GM23338 (cell line): ENCODE measurements around the gene SELENOO. TPM values are rescaled to one million over a fixed set of nuclear protein-coding genes. Genes with fewer than 3 reads are reported as not detected.
"Not testable (repeated sequence)": the region's sequence is repeated elsewhere in the genome, so short reads cannot be mapped to it uniquely, and the experiment has no call there.

Source experiments
- ATAC-seq: fragments of 200-7000 bp; cut with Tn5 transposase; 3 replicates; pipeline ENCODE4 v1.9.1; 2020
- DNase-seq: peaks from one replicate; pipeline ENCODE4 v3.0.0-alpha.2; 2015; ENCODE audit warnings: low spot score
- H2AFZ ChIP-seq: fragments of 200-600 bp; sonication (generic); 2 replicates; pipeline ENCODE4 v1.8.0; 2016; ENCODE audit warnings: antibody characterized with exemption, mild to moderate bottlenecking, moderate library complexity
- H3F3A ChIP-seq: fragments of 200-600 bp; sonication (generic); replicated peaks from 2 replicates; pipeline ENCODE4 v1.8.0; 2017; ENCODE audit warnings: antibody characterized with exemption, mixed run types, low read depth
- H3K27ac ChIP-seq: fragments of 200-600 bp; sonication (generic); 2 replicates; pipeline ENCODE4 v1.6.1; 2016; ENCODE audit warnings: low read depth
- H3K27me3 ChIP-seq: fragments of 200-600 bp; sonication (generic); 2 replicates; pipeline ENCODE4 v1.8.0; 2016; ENCODE audit warnings: mild to moderate bottlenecking, mixed run types, moderate library complexity; ENCODE audit not compliant: insufficient read depth
- H3K36me3 ChIP-seq: fragments of 200-600 bp; sonication (generic); 2 replicates; pipeline ENCODE4 v1.8.0; 2016; ENCODE audit warnings: mild to moderate bottlenecking; ENCODE audit not compliant: insufficient read depth
- H3K4me1 ChIP-seq: fragments of 200-600 bp; sonication (generic); 2 replicates; pipeline ENCODE4 v1.8.0; 2016; ENCODE audit warnings: mild to moderate bottlenecking, moderate library complexity; ENCODE audit not compliant: insufficient read depth
- H3K4me2 ChIP-seq: fragments of 200-600 bp; sonication (generic); 2 replicates; pipeline ENCODE4 v1.7.1; 2017; ENCODE audit warnings: mixed run types
- H3K4me3 ChIP-seq: fragments of 200-600 bp; sonication (generic); 2 replicates; pipeline ENCODE4 v1.6.1; 2016; ENCODE audit warnings: mixed run types
- H3K79me2 ChIP-seq: fragments of 200-600 bp; sonication (generic); replicated peaks from 2 replicates; pipeline ENCODE4 v1.8.0; 2017; ENCODE audit warnings: mild to moderate bottlenecking; ENCODE audit not compliant: insufficient read depth
- H3K9me2 ChIP-seq: fragments of 200-600 bp; sonication (generic); 2 replicates; pipeline ENCODE4 v1.8.0; 2017; ENCODE audit not compliant: insufficient read depth
- H4K20me1 ChIP-seq: fragments of 200-600 bp; sonication (generic); replicated peaks from 2 replicates; pipeline ENCODE4 v1.8.0; 2017; ENCODE audit warnings: mild to moderate bottlenecking; ENCODE audit not compliant: insufficient read depth
- H3K27ac Mint-ChIP-seq: 2 replicates; pipeline ENCODE4 v1.8.0; 2020; ENCODE audit warnings: inconsistent platforms, mild to moderate bottlenecking, moderate library complexity, mixed read lengths
- H3K27me3 Mint-ChIP-seq: 3 replicates; pipeline ENCODE4 v1.8.0; 2022; ENCODE audit warnings: low read depth, mild to moderate bottlenecking, moderate library complexity, mixed read lengths, inconsistent platforms; ENCODE audit not compliant: insufficient read depth, poor library complexity
- H3K36me3 Mint-ChIP-seq: 3 replicates; pipeline ENCODE4 v1.8.0; 2021; ENCODE audit warnings: low read depth, mild to moderate bottlenecking, inconsistent platforms, moderate library complexity, mixed read lengths
- H3K4me1 Mint-ChIP-seq: 3 replicates; pipeline ENCODE4 v1.8.0; 2020; ENCODE audit warnings: mild to moderate bottlenecking, inconsistent platforms, mixed read lengths
- H3K4me3 Mint-ChIP-seq: 3 replicates; pipeline ENCODE4 v1.8.0; 2021; ENCODE audit warnings: moderate library complexity, mild to moderate bottlenecking, inconsistent platforms, mixed read lengths
- H3K9me3 Mint-ChIP-seq: 3 replicates; pipeline ENCODE4 v1.8.0; 2020; ENCODE audit warnings: moderate library complexity, mild to moderate bottlenecking, inconsistent platforms, mixed read lengths
- CREB1 ChIP-seq: fragments of 250-450 bp; sonication (Bioruptor Pico); IDR thresholded peaks from 2 replicates; pipeline ENCODE4 v1.5.0; 2020; ENCODE audit warnings: low read depth, mild to moderate bottlenecking, moderate library complexity
- EZH2 ChIP-seq: fragments of 200-600 bp; sonication (generic); IDR thresholded peaks from one replicate; pipeline ENCODE4 v1.8.0; 2017; ENCODE audit warnings: antibody characterized with exemption, mild to moderate bottlenecking, low read depth; ENCODE audit not compliant: unreplicated experiment
- EZH2phosphoT487 ChIP-seq: fragments of 200-600 bp; sonication (generic); IDR thresholded peaks from one replicate; pipeline ENCODE4 v1.8.1; 2018; ENCODE audit warnings: antibody characterized with exemption; ENCODE audit not compliant: unreplicated experiment
- JUNB ChIP-seq: IDR thresholded peaks from one replicate; pipeline ENCODE4 v1.6.1; 2016; ENCODE audit warnings: antibody characterized with exemption; ENCODE audit not compliant: unreplicated experiment
- NANOG ChIP-seq: IDR thresholded peaks from 2 replicates; pipeline ENCODE4 v1.6.1; 2016; ENCODE audit warnings: antibody characterized with exemption, borderline replicate concordance
- STAT1 ChIP-seq: IDR thresholded peaks from one replicate; pipeline ENCODE4 v1.6.1; 2016; ENCODE audit warnings: antibody characterized with exemption; ENCODE audit not compliant: unreplicated experiment
- polyA plus RNA-seq: library from polyadenylated mRNA; unstranded; fragments of >200 nt; fragmentation: Nextera tagmentation; extraction: Ambion mirVana; gene quantifications from 2 replicates; pipeline ENCODE4 v1.2.1, GENCODE V29; 2016
- total RNA-seq: library from RNA; depleted of rRNA; stranded (reverse); fragments of >200 nt; shearing (Covaris generic); gene quantifications from 2 replicates; pipeline ENCODE4 v1.2.3, GENCODE V29; 2014
- TF ChIP-seq, protein P1 (sequence below): IDR thresholded peaks from one replicate; pipeline ENCODE4 v1.6.1; 2018; ENCODE audit warnings: antibody characterized with exemption; ENCODE audit not compliant: unreplicated experiment
- TF ChIP-seq, protein P2 (sequence below), 2 experiments: fragments of 200-600 bp in 1 of 2; sonication (generic) in 1 of 2; conservative IDR thresholded peaks; 2 replicates each; pipeline versions ENCODE4 v1.5.1 to v1.6.1; 2016 to 2017; ENCODE audit warnings: antibody characterized with exemption in 2 of 2, low read depth in 2 of 2, mild to moderate bottlenecking in 2 of 2, moderate library complexity in 1 of 2

Gene SELENOO
- total and polyA plus RNA-seq, 2 experiments from 2014 or later = 6.8 to 21.3 TPM

GRCh38 chr22:50165436-50166123 lies 35.2 kb upstream of the SELENOO start (continued):
- TF ChIP-seq, protein P1, sequence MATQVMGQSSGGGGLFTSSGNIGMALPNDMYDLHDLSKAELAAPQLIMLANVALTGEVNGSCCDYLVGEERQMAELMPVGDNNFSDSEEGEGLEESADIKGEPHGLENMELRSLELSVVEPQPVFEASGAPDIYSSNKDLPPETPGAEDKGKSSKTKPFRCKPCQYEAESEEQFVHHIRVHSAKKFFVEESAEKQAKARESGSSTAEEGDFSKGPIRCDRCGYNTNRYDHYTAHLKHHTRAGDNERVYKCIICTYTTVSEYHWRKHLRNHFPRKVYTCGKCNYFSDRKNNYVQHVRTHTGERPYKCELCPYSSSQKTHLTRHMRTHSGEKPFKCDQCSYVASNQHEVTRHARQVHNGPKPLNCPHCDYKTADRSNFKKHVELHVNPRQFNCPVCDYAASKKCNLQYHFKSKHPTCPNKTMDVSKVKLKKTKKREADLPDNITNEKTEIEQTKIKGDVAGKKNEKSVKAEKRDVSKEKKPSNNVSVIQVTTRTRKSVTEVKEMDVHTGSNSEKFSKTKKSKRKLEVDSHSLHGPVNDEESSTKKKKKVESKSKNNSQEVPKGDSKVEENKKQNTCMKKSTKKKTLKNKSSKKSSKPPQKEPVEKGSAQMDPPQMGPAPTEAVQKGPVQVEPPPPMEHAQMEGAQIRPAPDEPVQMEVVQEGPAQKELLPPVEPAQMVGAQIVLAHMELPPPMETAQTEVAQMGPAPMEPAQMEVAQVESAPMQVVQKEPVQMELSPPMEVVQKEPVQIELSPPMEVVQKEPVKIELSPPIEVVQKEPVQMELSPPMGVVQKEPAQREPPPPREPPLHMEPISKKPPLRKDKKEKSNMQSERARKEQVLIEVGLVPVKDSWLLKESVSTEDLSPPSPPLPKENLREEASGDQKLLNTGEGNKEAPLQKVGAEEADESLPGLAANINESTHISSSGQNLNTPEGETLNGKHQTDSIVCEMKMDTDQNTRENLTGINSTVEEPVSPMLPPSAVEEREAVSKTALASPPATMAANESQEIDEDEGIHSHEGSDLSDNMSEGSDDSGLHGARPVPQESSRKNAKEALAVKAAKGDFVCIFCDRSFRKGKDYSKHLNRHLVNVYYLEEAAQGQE = no peak
- TF ChIP-seq STAT1 = no peak
- TF ChIP-seq EZH2phosphoT487 = no peak
- TF ChIP-seq, protein P2, sequence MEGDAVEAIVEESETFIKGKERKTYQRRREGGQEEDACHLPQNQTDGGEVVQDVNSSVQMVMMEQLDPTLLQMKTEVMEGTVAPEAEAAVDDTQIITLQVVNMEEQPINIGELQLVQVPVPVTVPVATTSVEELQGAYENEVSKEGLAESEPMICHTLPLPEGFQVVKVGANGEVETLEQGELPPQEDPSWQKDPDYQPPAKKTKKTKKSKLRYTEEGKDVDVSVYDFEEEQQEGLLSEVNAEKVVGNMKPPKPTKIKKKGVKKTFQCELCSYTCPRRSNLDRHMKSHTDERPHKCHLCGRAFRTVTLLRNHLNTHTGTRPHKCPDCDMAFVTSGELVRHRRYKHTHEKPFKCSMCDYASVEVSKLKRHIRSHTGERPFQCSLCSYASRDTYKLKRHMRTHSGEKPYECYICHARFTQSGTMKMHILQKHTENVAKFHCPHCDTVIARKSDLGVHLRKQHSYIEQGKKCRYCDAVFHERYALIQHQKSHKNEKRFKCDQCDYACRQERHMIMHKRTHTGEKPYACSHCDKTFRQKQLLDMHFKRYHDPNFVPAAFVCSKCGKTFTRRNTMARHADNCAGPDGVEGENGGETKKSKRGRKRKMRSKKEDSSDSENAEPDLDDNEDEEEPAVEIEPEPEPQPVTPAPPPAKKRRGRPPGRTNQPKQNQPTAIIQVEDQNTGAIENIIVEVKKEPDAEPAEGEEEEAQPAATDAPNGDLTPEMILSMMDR (conservative IDR thresholded peaks at IDR 0.05; ENCODE audit: low read depth in 2 of 2) = no peak
- no peak for TF ChIP-seq JUNB

DNA sequence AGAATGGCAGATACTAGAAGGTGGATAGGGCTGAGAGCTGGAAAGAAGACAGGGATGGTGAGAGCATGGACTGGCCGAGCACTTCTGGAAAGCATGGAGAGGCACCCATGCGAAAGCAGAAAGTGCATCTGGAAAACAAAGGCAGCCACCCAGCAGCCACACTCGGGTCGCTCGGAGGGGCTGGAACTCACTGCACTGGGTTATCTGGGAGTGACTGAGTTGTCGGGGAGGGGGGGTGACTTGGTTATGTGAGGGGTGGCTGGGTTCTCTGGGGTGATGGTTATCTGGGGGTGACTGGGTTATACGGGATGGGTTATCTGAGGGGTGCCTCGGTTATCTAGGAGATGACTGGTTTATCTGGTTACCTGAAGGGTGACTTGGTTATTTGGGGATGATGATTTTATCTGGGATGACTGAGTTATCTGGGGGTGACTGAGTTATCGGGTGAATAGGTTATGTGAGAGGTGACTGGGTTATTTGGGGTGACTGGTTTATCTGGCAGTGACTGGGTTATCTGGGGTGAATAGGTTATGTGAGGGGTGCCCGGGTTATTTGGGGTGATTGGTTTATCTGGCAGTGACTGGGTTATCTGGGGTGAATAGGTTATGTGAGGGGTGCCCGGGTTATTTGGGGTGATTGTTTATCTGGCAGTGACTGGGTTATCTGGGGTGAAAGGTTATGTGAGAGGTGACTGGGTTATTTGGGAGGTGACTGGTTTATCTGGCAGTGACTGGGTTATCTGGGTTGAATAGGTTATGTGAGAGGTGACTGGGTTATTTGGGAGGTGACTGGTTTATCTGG lies 32.9 kb upstream of the SELENOO start:
- no peak for ATAC-seq
- H3K79me2 ChIP-seq = no peaks in the 10 kb centered on the region
- H3K9me2 ChIP-seq = no peaks in the 10 kb centered on the region
- no peaks in the 10 kb centered on the region for H4K20me1 ChIP-seq
- H3K9me3 Mint-ChIP-seq = no peaks in the 10 kb centered on the region; the same call in 2 of the 3 replicates
- DNase-seq = no peak
- no peak overlapping the region for H3K27ac Mint-ChIP-seq
- H3K36me3 Mint-ChIP-seq = no peaks in the 10 kb centered on the region
- no peaks in the 10 kb centered on the region for H3K36me3 ChIP-seq
- H3K4me1 ChIP-seq = 0 out of 2 replicates have a peak, but pooled peaks cover 7% of the 10 kb centered on the region
- H3K27me3 ChIP-seq = peaks cover 24% of the 10 kb centered on the region
- H2AFZ ChIP-seq = no peak overlapping the region
- H3K4me2 ChIP-seq = no peak overlapping the region
- H3K4me3 Mint-ChIP-seq = no peak overlapping the region
- no peak overlapping the region for H3K27ac ChIP-seq
- TF ChIP-seq NANOG (no peak), EZH2 (no peak), JUNB (no peak), STAT1 (no peak), CREB1 (CRISPR knock-in tag) (no peak)
- TF ChIP-seq, protein P2 (conservative IDR thresholded peaks at IDR 0.05; ENCODE audit: low read depth in 2 of 2) = no peak
- peaks cover 35% of the 10 kb centered on the region for H3K27me3 Mint-ChIP-seq
- H3F3A ChIP-seq = no peaks in the 10 kb centered on the region
- peaks cover 3% of the 10 kb centered on the region for H3K4me1 Mint-ChIP-seq
- H3K4me3 ChIP-seq = no peak overlapping the region

- H3K27ac Mint-ChIP-seq, H3F3A ChIP-seq, H2AFZ ChIP-seq, ATAC-seq, H3K27ac ChIP-seq, H3K79me2 ChIP-seq, H3K4me1 Mint-ChIP-seq, H3K9me3 Mint-ChIP-seq, H3K9me2 ChIP-seq, DNase-seq, H3K36me3 ChIP-seq, H3K4me1 ChIP-seq, H4K20me1 ChIP-seq, H3K36me3 Mint-ChIP-seq: not testable (repeated sequence)
- Histone ChIP-seq H3K4me2 (peak overlapping the region; percentile 79), H3K4me3 (peak overlapping the region; percentile 50), H3K27me3 (peaks cover 24% of the 10 kb centered on the region)
- Mint-ChIP-seq H3K4me3 (peak overlapping the region; percentile 65), H3K27me3 (peaks cover 32% of the 10 kb centered on the region)
Observed at GRCh38 chr22:50168490-50169180, 32.2 kb upstream of the SELENOO start.
